Lung (tissue), 12 donors: Measurements from ENCODE around the gene RNF150. TPM values are rescaled to one million over a fixed set of nuclear protein-coding genes. Genes with fewer than 3 reads are reported as not detected.

Source experiments
- ATAC-seq: fragments of 200-7000 bp; cut with Tn5 transposase; one replicate; pipeline ENCODE4 v1.9.1; 2020; ENCODE audit warnings: moderate number of reproducible peaks; ENCODE audit not compliant: insufficient read depth, low FRiP score
- DNase-seq, 3 donors: peaks; one replicate each; pipeline ENCODE4 v3.0.0-alpha.2; 2013 to 2017
- H3K27ac ChIP-seq, 2 donors: one replicate each; pipeline ENCODE4 v1.5.1; 2013; ENCODE audit warnings: mild to moderate bottlenecking in 2 of 2, moderate library complexity in 2 of 2, control low read depth in 1 of 2, inconsistent platforms in 1 of 2, low read depth in 1 of 2, low read length in 1 of 2
- H3K27me3 ChIP-seq, 3 donors: one replicate each; pipeline ENCODE4 v1.5.1; 2013; ENCODE audit warnings: low read length in 2 of 3; ENCODE audit not compliant: control insufficient read depth in 3 of 3, insufficient read depth in 3 of 3
- H3K36me3 ChIP-seq, 4 donors: one replicate each; pipeline ENCODE4 v1.5.1; 2013; ENCODE audit warnings: low read length in 4 of 4, mild to moderate bottlenecking in 1 of 4, moderate library complexity in 1 of 4; ENCODE audit not compliant: control insufficient read depth in 4 of 4, insufficient read depth in 4 of 4
- H3K4me1 ChIP-seq, 5 donors: one replicate each; pipeline ENCODE4 v1.5.1; 2013; ENCODE audit warnings: low read length in 5 of 5, mild to moderate bottlenecking in 2 of 5, moderate library complexity in 1 of 5; ENCODE audit not compliant: control insufficient read depth in 5 of 5, insufficient read depth in 5 of 5
- H3K4me3 ChIP-seq: one replicate; pipeline ENCODE4 v1.5.1; 2013; ENCODE audit warnings: mild to moderate bottlenecking, control low read depth, moderate library complexity
- H3K9ac ChIP-seq, 2 donors: one replicate each; pipeline ENCODE4 v1.5.1; 2013; ENCODE audit warnings: low read length in 2 of 2, control low read depth in 1 of 2; ENCODE audit not compliant: insufficient read depth in 1 of 2
- H3K9me3 ChIP-seq, 4 donors: one replicate each; pipeline ENCODE4 v1.5.1; 2013; ENCODE audit warnings: low read length in 3 of 4, mild to moderate bottlenecking in 1 of 4, moderate library complexity in 1 of 4; ENCODE audit not compliant: control insufficient read depth in 4 of 4, insufficient read depth in 3 of 4
- CTCF ChIP-seq: IDR thresholded peaks from 2 replicates; pipeline ENCODE4 v1.5.1; 2012; ENCODE audit warnings: mild to moderate bottlenecking; ENCODE audit errors: control extremely low read depth, extremely low read depth
- WGBS, 2 donors: extraction: QIAGEN DNeasy Blood & Tissue Kit; methylation state at CpG; one replicate each; pipeline ENCODE4 v1.1.7; 2013; 5-methylcytosine and 5-hydroxymethylcytosine counted together
- polyA plus RNA-seq, 2 donors: library from polyadenylated mRNA; stranded (reverse); fragments of 200-250 nt; gene quantifications; one replicate each; pipeline ENCODE4 v1.2.1, GENCODE V29; 2013
- total RNA-seq, 2 donors: library from RNA; depleted of rRNA in 1 of 2; stranded (reverse); fragments of >200 nt in 1 of 2; gene quantifications; one replicate each; pipeline ENCODE4 v1.2.1, GENCODE V29; 2014 to 2021
- donor health status: control.
- donor health status: control.
- donor health status: Bipolar disorder and iron deficiency.
- donor health status: healthy.
- donor health status: DM: yes; HTN: yes; CAD: no.

RNF150 gene
- total and polyA plus RNA-seq, 4 donors, result 0.18 to 19.3 (median 2.1) TPM

- no peaks in the 10 kb centered on the region for H3K36me3 ChIP-seq
- DNase-seq, result no peak
- peaks cover 0 to 46% (median 9%) of the 10 kb centered on the region in 5 donors for H3K4me1 ChIP-seq
- 75 to 81% methylated on average over 3 of the region's 3 CpGs for WGBS, 2 donors
- no peak overlapping the region for H3K4me3 ChIP-seq
- H3K9me3 ChIP-seq, result peaks cover 0 to 5% (median 0%) of the 10 kb centered on the region in 4 donors
- peak overlapping the region in 1 of 2 donors; percentile 51 for H3K27ac ChIP-seq
- ATAC-seq, result no peak
- no peak overlapping the region for H3K9ac ChIP-seq
- H3K27me3 ChIP-seq, result peaks cover 0 to 7% (median 0%) of the 10 kb centered on the region in 3 donors
- no peak for TF ChIP-seq CTCF
These were observed 5.4 kb downstream of the RNF150 start for GRCh38 chr4:141127884-141128283.

GRCh38 chr4:141126769-141127168 is 6.5 kb downstream of the RNF150 start:
- Histone ChIP-seq H3K27me3 (peaks cover 0 to 7% (median 0%) of the 10 kb centered on the region in 3 donors), H3K36me3 (no peaks in the 10 kb centered on the region), H3K9me3 (peaks cover 0 to 1% (median 0%) of the 10 kb centered on the region in 4 donors), H3K4me3 (no peak overlapping the region), H3K4me1 (peaks cover 0 to 52% (median 9%) of the 10 kb centered on the region in 5 donors), H3K27ac (no peak overlapping the region), H3K9ac (no peak overlapping the region)
- TF ChIP-seq CTCF, result no peak
- no peak for ATAC-seq
- WGBS, 2 donors, result 45 to 72% methylated on average over 4 of the region's 4 CpGs
- no peak for DNase-seq

GRCh38 chr4:141124224-141124623 is 9.0 kb downstream of the RNF150 start:
- Histone ChIP-seq H3K4me3 (no peak overlapping the region), H3K9ac (no peak overlapping the region), H3K36me3 (no peaks in the 10 kb centered on the region), H3K27me3 (peaks cover 0 to 7% (median 0%) of the 10 kb centered on the region in 3 donors), H3K27ac (no peak overlapping the region), H3K4me1 (peaks cover 0 to 30% (median 3%) of the 10 kb centered on the region in 5 donors), H3K9me3 (no peaks in the 10 kb centered on the region)
- DNase-seq (no peak), ATAC-seq (no peak)
- 96 to 100% methylated on average over 1 of the region's 1 CpG for WGBS, 2 donors
- TF ChIP-seq CTCF, result no peak
